Osteoblast (primary cell): ENCODE data around the gene GDF11. TPM values are rescaled to one million over a fixed set of nuclear protein-coding genes. Genes with fewer than 3 reads are reported as not detected.

Source experiments
- DNase-seq: peaks from one replicate; pipeline ENCODE4 v3.0.0; 2011; ENCODE audit warnings: low spot score, mixed read lengths; ENCODE audit not compliant: insufficient read length; ENCODE audit errors: missing footprints
- H2AFZ ChIP-seq: 2 replicates; pipeline ENCODE4 v1.6.0; 2011; ENCODE audit warnings: mild to moderate bottlenecking, low read length
- H3K27ac ChIP-seq: 2 replicates; pipeline ENCODE4 v1.5.1; 2011; ENCODE audit warnings: mild to moderate bottlenecking, low read depth, low read length, moderate library complexity
- H3K27me3 ChIP-seq: 2 replicates; pipeline ENCODE4 v1.6.0; 2012; ENCODE audit warnings: mild to moderate bottlenecking, control low read depth, inconsistent platforms, low read length, moderate library complexity; ENCODE audit not compliant: insufficient read depth
- H3K36me3 ChIP-seq: 2 replicates; pipeline ENCODE4 v1.5.1; 2011; ENCODE audit warnings: mild to moderate bottlenecking, low read length, control low read depth, moderate library complexity; ENCODE audit not compliant: insufficient read depth
- H3K4me1 ChIP-seq: 2 replicates; pipeline ENCODE4 v1.5.1; 2011; ENCODE audit warnings: mild to moderate bottlenecking, low read length, control low read depth, moderate library complexity; ENCODE audit not compliant: insufficient read depth
- H3K4me2 ChIP-seq: 2 replicates; pipeline ENCODE4 v1.6.0; 2011; ENCODE audit warnings: mild to moderate bottlenecking, low read length; ENCODE audit not compliant: insufficient read depth
- H3K4me3 ChIP-seq: fragments of 200-600 bp; sonication (generic); 3 replicates; pipeline ENCODE4 v1.5.1; 2012; ENCODE audit warnings: mild to moderate bottlenecking, low read length, inconsistent platforms; ENCODE audit not compliant: insufficient read depth
- H3K79me2 ChIP-seq: 2 replicates; pipeline ENCODE4 v1.6.0; 2012; ENCODE audit warnings: mild to moderate bottlenecking, low read length, control low read depth, inconsistent platforms; ENCODE audit not compliant: insufficient read depth
- H3K9me3 ChIP-seq: 2 replicates; pipeline ENCODE4 v1.5.1; 2011; ENCODE audit warnings: low read depth, low read length, control low read depth
- H4K20me1 ChIP-seq: 2 replicates; pipeline ENCODE4 v1.6.0; 2012; ENCODE audit warnings: mild to moderate bottlenecking, low read length, control low read depth; ENCODE audit not compliant: insufficient read depth
- CTCF ChIP-seq: IDR thresholded peaks from 2 replicates; pipeline ENCODE4 v1.5.1; 2011; ENCODE audit warnings: mild to moderate bottlenecking, low read depth, low read length, moderate library complexity; ENCODE audit errors: extremely low read depth
- total RNA-seq: library from RNA; depleted of rRNA; stranded (reverse); fragments of >200 nt; gene quantifications from 2 replicates; pipeline ENCODE4 v1.2.3, GENCODE V29; 2012

GDF11 gene
- total RNA-seq, 1 donor: 4.3 TPM

DNA sequence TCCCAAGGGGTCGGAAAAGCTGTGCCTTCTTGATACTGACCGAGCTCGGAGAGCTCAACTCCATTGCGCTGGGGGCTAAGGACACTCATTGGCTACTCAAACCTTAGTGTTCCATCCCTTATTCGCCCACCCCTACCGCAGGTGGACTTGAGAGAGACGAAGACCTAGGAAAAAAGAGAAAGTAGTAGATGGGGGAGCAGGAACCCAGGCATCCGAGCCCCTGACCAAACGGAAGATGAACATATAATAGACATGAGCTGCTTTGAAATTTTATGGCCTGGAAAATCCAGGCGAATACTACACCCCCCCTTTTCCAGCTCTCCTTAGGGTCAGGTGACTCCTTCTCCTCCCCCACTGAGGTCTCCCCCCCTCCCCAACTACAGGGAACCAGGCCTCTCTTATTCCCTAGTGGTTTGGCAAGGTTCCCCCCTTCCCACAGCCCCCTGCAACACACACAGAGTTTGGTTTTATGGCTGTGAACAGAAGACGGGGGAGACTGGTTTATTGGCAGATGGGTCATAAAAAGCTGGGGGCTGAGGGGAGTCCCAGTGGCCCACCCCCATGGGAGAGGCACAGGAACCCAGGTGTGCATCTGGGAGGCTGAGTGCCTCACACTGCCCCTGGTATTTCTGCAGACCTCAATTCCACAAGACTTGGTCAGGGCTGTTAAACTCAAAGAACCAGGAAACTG, 1.6 kb downstream of the GDF11 start:
- no peak overlapping the region for H3K27ac ChIP-seq
- no peaks in the 10 kb centered on the region for H3K27me3 ChIP-seq
- DNase-seq: no peak
- H3K9me3 ChIP-seq: no peaks in the 10 kb centered on the region
- H2AFZ ChIP-seq: peak overlapping the region; percentile 58
- H3K36me3 ChIP-seq: peaks cover 3% of the 10 kb centered on the region
- peaks cover 6% of the 10 kb centered on the region for H4K20me1 ChIP-seq
- peak overlapping the region; percentile 93 for H3K4me2 ChIP-seq
- no peaks in the 10 kb centered on the region for H3K79me2 ChIP-seq
- peak overlapping the region; percentile 82 for H3K4me3 ChIP-seq
- peaks cover 18% of the 10 kb centered on the region for H3K4me1 ChIP-seq
- TF ChIP-seq CTCF: no peak

DNA sequence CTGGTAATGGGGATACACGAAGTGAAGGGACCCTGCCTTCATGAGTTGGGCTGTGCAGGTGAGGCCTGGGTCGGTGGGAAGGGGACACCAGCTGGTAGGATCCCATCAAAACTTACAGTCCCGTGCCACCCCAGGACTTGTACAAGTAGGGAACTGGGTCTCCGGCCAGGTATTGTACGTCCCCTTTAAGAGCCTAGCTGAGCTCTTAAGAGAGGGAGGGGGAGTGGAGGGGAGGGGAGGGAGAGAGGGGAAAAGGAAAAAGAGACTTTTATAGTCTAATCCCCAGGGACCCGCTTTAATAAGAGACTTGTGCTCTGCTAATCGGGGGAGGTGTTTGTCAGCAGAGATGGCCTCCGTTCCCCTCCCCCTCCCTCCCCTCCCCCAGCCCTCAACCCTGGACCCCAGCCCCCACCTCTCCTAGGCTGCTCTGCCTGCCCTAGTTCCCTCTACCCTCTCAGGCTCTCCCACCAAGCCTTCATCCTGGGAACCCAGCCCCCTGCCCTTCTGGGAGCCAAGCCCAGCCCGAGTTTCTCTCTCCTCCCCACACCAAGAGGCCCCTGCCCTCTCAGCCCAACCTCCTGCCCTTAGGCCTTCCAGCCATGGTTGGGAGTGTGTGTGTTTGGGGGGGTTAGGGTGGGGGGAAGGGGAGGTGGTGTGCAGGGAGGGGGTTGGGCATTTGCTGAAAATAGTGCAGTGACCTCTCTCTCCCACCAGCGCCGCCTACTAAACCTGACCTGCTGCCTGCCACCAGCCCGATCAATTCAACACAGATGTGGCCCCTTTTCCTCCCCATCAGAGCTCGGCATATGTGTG, 2.6 kb downstream of the GDF11 start:
- no peak overlapping the region for H2AFZ ChIP-seq
- no peak overlapping the region for H3K27ac ChIP-seq
- DNase-seq: peak; percentile 84
- no peak for TF ChIP-seq CTCF
- peaks cover 4% of the 10 kb centered on the region for H3K36me3 ChIP-seq
- H3K4me2 ChIP-seq: peak overlapping the region; percentile 48
- no peaks in the 10 kb centered on the region for H3K79me2 ChIP-seq
- H3K9me3 ChIP-seq: no peaks in the 10 kb centered on the region
- H3K4me3 ChIP-seq: no peak overlapping the region
- no peaks in the 10 kb centered on the region for H3K27me3 ChIP-seq
- peaks cover 9% of the 10 kb centered on the region for H4K20me1 ChIP-seq
- peaks cover 18% of the 10 kb centered on the region for H3K4me1 ChIP-seq

DNA sequence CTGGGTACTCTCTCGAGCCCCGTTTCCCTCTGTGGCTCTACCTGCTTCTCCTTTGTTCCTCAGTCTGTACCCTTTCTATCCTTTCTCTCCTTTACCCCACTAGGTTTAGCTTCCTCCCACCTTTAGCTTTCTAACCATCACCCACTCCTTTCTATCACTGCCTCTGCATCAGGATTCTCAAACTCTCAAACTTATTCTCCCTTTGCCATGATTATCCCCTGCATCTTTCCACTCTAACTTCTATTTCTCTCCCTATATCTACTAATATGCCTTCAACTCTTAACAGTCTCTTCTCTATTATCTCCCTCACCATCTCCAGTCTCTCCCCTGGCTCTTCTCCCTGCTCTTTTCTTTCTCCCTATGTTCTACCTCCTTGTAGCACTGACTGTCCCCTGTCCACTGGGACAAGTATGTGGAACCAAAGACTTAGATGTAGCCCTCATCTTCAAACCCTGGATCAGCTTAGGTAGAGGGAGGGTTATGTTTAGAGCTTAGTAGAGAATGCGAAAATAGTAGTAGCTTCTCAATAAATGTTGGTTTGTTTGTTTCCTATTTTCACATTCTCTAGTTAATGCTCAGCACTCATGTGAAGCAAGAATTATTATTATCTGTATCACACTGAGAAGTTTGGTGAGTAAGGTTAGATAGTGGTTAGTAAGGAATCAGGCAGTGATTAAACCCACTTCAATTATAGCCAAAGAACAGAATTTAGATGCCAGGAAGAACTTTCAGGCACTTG, 3.4 kb downstream of the GDF11 start:
- Histone ChIP-seq H3K4me3 (no peak overlapping the region), H3K79me2 (no peaks in the 10 kb centered on the region), H3K36me3 (peaks cover 9% of the 10 kb centered on the region), H4K20me1 (peaks cover 9% of the 10 kb centered on the region), H3K27me3 (no peaks in the 10 kb centered on the region), H2AFZ (no peak overlapping the region), H3K4me2 (no peak overlapping the region), H3K4me1 (peaks cover 18% of the 10 kb centered on the region), H3K27ac (no peak overlapping the region), H3K9me3 (no peaks in the 10 kb centered on the region)
- peak; percentile 87 for DNase-seq
- no peak for TF ChIP-seq CTCF

DNA sequence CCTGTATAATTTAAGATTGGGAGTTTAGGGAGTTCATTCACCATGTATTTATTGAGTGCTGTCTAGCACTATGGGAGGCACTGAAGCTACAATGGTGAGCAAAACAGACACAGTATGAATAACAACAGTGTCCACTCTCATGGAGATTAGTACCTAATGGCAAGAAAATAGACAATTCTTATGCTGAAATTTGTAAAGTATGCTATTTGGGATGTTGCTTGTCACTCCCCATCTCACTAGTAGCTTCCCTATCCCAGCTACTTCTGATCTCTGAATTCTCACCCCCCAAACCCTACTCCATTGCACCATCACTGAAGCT, 4.0 kb downstream of the GDF11 start:
- H3K4me3 ChIP-seq: no peak overlapping the region
- no peak for DNase-seq
- no peaks in the 10 kb centered on the region for H3K9me3 ChIP-seq
- H4K20me1 ChIP-seq: peaks cover 9% of the 10 kb centered on the region
- H3K79me2 ChIP-seq: no peaks in the 10 kb centered on the region
- no peak overlapping the region for H3K4me2 ChIP-seq
- no peak overlapping the region for H2AFZ ChIP-seq
- no peak overlapping the region for H3K27ac ChIP-seq
- H3K4me1 ChIP-seq: peaks cover 18% of the 10 kb centered on the region
- no peaks in the 10 kb centered on the region for H3K27me3 ChIP-seq
- H3K36me3 ChIP-seq: peaks cover 14% of the 10 kb centered on the region
- no peak for TF ChIP-seq CTCF
